ENCODE results near the gene JMJD8.

DNA sequence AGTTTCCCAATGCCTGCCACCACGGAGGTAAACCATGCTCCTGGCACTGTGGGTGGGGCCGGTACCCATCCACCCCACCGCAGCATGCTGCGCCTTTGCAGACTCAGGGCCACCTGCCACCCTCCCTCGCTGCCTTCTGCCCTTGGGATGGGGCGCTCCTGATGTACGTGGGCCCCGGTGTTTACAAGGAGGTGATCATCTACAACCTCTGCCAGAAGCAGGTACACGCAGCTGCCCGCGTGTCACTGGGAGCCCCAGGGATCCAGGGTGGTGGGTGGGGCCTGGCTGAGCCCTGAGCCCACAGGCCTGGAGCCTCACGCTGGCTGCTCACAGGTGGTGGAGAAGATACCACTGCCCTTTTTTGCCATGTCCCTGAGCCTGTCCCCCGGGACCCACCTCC is 17.6 kb downstream of the JMJD8 start:
- TF ChIP-seq, protein P1, sequence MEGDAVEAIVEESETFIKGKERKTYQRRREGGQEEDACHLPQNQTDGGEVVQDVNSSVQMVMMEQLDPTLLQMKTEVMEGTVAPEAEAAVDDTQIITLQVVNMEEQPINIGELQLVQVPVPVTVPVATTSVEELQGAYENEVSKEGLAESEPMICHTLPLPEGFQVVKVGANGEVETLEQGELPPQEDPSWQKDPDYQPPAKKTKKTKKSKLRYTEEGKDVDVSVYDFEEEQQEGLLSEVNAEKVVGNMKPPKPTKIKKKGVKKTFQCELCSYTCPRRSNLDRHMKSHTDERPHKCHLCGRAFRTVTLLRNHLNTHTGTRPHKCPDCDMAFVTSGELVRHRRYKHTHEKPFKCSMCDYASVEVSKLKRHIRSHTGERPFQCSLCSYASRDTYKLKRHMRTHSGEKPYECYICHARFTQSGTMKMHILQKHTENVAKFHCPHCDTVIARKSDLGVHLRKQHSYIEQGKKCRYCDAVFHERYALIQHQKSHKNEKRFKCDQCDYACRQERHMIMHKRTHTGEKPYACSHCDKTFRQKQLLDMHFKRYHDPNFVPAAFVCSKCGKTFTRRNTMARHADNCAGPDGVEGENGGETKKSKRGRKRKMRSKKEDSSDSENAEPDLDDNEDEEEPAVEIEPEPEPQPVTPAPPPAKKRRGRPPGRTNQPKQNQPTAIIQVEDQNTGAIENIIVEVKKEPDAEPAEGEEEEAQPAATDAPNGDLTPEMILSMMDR (IDR thresholded peaks at IDR 0.05): no peak
- TF ChIP-seq POLR2AphosphoS5 (IDR thresholded peaks at IDR 0.05; ENCODE audit: low read depth, low read length): no peak
